Tibial artery (tissue), 4 donors: ENCODE data around the gene CLCN7.

Experiments
- DNase-seq, 2 donors: peaks; one replicate each; pipeline ENCODE4 v3.0.0-alpha.2; 2019
- H3K27ac ChIP-seq, 2 donors: fragments of 200-600 bp; sonication (generic) in 1 of 2; 1 replicate in 1 of 2; 2 replicates in 1 of 2; pipeline ENCODE4 v1.5.1; 2018 to 2019; ENCODE audit warnings: mild to moderate bottlenecking in 1 of 2
- H3K27me3 ChIP-seq, 2 donors: fragments of 200-600 bp; sonication (generic) in 1 of 2; one replicate each; pipeline versions ENCODE4 v1.5.1 to v1.6.0; 2016 to 2019
- H3K36me3 ChIP-seq, 3 donors: fragments of 200-600 bp; sonication (generic) in 2 of 3; one replicate each; pipeline ENCODE4 v1.5.1; 2016 to 2019; ENCODE audit warnings: mild to moderate bottlenecking in 2 of 3
- H3K4me1 ChIP-seq, 4 donors: fragments of 200-600 bp; sonication (generic) in 2 of 4; 1 replicate in 3 of 4; 2 replicates in 1 of 4; pipeline ENCODE4 v1.5.1; 2016 to 2019
- H3K4me3 ChIP-seq, 2 donors: fragments of 200-600 bp; sonication (generic) in 1 of 2; 1 replicate in 1 of 2; 2 replicates in 1 of 2; pipeline ENCODE4 v1.5.1; 2018 to 2019; ENCODE audit warnings: mild to moderate bottlenecking in 2 of 2
- H3K9me3 ChIP-seq, 3 donors: fragments of 200-600 bp; sonication (generic) in 1 of 3; one replicate each; pipeline ENCODE4 v1.5.1; 2016 to 2019
- intact Hi-C: fragments of 100-400 bp; cut with DNase I; formaldehyde crosslinking; loops from one replicate; pipeline ENCODE4 v1.15.0; 2023; ENCODE audit warnings: low total_unique reads
- TF ChIP-seq, protein P1 (sequence below), 2 experiments: fragments of 200-600 bp in 1 of 2; fragments of 450-650 bp in 1 of 2; IDR thresholded peaks; one replicate each; pipeline ENCODE4 v1.5.1; 2017 to 2019; ENCODE audit warnings: antibody characterized with exemption in 2 of 2, mild to moderate bottlenecking in 1 of 2, moderate library complexity in 1 of 2

Gene CLCN7

DNA sequence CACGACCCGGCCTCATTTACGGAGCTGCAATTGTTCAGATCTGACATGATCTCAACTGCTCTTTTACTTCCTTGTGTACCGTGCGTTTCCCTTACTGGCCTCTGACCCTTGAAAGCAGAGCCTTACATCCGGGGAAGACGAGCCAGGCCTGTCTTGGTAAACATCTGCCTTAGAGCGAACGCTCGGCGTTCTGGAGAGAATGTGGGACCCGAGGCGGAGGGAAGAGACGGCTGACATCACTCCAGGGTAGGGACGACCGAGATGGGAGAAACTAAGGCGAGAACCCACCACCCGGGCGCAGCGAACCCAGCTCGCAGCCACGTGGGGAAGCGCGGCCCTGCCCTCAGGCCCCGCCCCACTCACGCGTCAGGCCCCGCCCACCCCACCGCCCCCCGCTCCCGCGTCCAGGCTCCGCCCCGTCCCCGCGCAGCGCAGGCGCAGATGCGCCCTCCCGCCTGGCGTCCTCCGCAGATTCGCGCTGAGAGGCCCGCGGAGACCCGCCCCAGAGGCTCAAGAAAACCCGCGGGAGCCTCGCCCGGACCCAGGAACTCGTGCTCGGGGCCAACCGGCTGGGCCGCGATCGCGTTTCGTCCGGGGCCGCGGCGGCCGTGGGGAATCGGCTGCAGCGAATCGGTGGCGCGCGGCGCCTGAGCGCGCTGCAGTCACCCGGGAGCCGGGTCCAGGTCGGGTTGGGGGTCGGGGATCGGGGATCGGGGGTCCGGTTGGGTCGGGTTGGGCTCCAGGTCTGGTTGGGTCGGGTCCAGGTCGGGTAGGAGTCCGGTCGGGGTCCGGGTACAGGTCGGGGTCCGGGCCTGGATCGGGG is 18.3 kb upstream of the CLCN7 start, which contains the start of gene TELO2:
Gene TELO2, plus strand, starts transcription at position 438 of the 823 bp plus-strand sequence. CDS start 922 bp downstream, outside the sequence.
- H3K4me3 ChIP-seq, result peak within 1 kb of the TSS; percentile 79 to 81
- peaks cover 0 to 31% (median 17%) of the 10 kb centered on the region in 4 donors for H3K4me1 ChIP-seq
- TF ChIP-seq, protein P1, sequence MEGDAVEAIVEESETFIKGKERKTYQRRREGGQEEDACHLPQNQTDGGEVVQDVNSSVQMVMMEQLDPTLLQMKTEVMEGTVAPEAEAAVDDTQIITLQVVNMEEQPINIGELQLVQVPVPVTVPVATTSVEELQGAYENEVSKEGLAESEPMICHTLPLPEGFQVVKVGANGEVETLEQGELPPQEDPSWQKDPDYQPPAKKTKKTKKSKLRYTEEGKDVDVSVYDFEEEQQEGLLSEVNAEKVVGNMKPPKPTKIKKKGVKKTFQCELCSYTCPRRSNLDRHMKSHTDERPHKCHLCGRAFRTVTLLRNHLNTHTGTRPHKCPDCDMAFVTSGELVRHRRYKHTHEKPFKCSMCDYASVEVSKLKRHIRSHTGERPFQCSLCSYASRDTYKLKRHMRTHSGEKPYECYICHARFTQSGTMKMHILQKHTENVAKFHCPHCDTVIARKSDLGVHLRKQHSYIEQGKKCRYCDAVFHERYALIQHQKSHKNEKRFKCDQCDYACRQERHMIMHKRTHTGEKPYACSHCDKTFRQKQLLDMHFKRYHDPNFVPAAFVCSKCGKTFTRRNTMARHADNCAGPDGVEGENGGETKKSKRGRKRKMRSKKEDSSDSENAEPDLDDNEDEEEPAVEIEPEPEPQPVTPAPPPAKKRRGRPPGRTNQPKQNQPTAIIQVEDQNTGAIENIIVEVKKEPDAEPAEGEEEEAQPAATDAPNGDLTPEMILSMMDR (IDR thresholded peaks at IDR 0.05), result no peak
- peak; percentile 58 to 85 for DNase-seq
- H3K27me3 ChIP-seq, result no peaks in the 10 kb centered on the region
- H3K9me3 ChIP-seq, result no peaks in the 10 kb centered on the region
- intact Hi-C loops, result loop anchor here (5.0 kb wide), 1 partner anchor 119 kb away; the partner anchor contains the start of genes CRAMP1 and IFT140
- H3K27ac ChIP-seq, result peak within 1 kb of the TSS; percentile 85 to 86
- H3K36me3 ChIP-seq, result peaks cover 19 to 38% (median 34%) of the 10 kb centered on the region in 3 donors

DNA sequence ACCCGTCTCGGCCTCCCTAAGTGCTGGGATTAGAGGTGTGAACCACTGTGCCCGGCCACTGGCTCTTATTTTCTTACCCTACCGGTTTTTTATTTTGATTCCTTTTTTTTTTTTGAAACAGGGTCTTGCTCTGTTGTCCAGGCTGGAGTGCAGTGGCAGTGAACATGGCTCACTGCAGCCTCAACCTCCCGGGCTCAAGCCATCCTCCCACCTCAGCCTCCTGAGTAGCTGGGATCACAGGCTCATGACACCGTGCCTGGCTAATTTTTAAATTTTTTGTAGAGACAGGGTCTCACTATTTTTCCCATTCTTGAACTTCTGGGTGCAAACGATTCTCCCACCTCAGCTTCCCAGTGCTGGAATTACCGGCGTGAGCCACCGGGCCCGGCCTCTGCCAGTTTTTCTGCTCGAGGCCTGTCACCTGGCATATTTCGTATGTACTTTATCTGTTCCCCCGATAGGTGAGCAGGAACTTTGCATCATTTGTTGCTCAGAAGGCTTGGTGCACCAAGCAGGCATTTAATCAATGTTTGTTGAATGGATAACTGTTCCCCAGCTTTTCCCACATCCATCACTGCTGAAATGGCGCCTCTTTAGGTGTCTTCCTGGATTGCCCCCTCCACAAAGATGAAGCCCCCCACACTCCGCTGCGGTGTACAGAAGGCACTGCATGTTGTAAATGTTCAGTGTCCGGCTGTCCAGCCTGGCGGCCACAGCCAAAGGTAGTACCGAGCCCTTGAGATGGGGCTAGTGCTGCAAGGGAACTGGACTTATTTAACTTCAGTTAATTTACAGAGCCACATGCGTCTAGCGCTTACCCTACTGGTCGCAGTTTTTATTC is 17.5 kb upstream of the CLCN7 start:
- Histone ChIP-seq H3K9me3 (no peaks in the 10 kb centered on the region), H3K4me3 (peak overlapping the region; percentile 79 to 81), H3K27ac (peak overlapping the region; percentile 85 to 86), H3K27me3 (no peaks in the 10 kb centered on the region), H3K36me3 (peaks cover 12 to 30% (median 29%) of the 10 kb centered on the region in 3 donors), H3K4me1 (peaks cover 0 to 31% (median 17%) of the 10 kb centered on the region in 4 donors)
- DNase-seq, result no peak
- intact Hi-C loops, result loop anchor here (5.0 kb wide), 1 partner anchor 120 kb away; the partner anchor contains the start of genes CRAMP1 and IFT140
- TF ChIP-seq, protein P1 (IDR thresholded peaks at IDR 0.05), result no peak

DNA sequence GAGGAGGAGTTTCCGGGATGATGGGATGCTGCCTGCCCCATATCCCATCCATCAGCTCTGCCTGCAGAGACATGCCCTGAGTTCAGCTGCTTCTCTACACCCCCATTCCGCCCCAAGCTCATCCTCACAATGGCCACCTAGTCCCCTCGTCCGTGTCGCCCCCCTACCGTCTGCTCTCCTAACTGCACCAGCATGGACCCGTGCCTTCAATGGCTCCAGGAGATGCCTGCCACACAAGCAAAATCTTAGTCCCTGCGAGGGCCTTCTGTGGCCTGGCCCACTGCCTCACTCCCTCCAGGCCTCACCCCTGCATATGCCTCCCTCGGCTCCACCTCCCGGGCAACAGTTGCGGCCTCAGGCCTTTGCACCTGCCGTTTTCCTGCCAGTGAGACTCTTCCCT is 16.5 kb upstream of the CLCN7 start:
- DNase-seq, result no peak
- Histone ChIP-seq H3K36me3 (peaks cover 6 to 20% (median 20%) of the 10 kb centered on the region in 3 donors), H3K9me3 (no peaks in the 10 kb centered on the region), H3K4me1 (peaks cover 0 to 31% (median 17%) of the 10 kb centered on the region in 4 donors), H3K27me3 (no peaks in the 10 kb centered on the region), H3K27ac (no peak overlapping the region), H3K4me3 (no peak overlapping the region)
- intact Hi-C loops, result loop anchor here (5.0 kb wide), 1 partner anchor 121 kb away; the partner anchor contains the start of genes CRAMP1 and IFT140
- TF ChIP-seq, protein P1 (IDR thresholded peaks at IDR 0.05), result no peak

DNA sequence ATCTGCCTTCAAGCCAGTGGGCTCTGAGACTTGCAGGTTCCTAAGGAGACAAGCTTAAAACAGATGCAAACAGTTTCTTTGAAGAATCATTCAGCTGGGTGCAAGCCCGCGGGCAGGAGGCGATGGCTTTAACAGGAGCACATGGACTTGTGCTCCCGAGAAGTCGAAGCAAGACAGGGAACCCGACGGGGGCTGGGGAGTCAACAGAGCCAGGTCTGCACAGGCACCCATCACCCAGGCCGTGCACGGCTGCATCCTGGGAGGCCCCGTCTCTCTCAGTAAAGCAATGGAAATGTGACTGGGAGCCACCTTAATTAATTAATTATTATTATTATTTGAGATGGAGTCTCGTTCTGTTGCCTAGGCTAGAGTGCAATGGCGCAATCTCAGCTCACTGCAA is 14.2 kb upstream of the CLCN7 start:
- Histone ChIP-seq H3K36me3 (no peaks in the 10 kb centered on the region), H3K9me3 (no peaks in the 10 kb centered on the region), H3K27ac (no peak overlapping the region), H3K4me3 (no peak overlapping the region), H3K27me3 (no peaks in the 10 kb centered on the region), H3K4me1 (peaks cover 0 to 12% (median 10%) of the 10 kb centered on the region in 4 donors)
- intact Hi-C loops, result no loop called here
- DNase-seq, result no peak
- TF ChIP-seq, protein P1 (IDR thresholded peaks at IDR 0.05), result no peak

DNA sequence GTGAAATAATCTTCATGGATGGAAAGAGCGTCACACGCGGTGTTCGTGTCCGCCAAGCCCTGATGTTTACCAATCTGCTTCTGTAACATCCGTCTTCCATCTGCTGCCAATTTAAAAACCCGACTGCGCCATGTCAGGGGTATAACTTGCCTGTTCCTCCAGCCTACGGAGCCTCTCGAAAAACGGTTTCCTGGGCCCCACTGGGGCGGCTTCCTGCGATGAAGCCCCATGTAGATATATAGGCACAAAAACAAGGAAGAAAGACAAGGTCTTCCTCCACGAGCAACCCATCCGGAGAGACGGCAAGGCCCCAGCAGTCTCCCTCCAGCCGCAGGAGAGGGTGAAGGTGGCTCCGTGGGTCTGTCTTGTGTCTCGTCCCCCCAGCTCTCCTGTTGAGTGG is 13.8 kb upstream of the CLCN7 start, which contains the start of gene PTX4:
Gene PTX4, minus strand, starts transcription at position 326 of the 400 bp plus-strand sequence. Its CDS starts 35 bp downstream, at position 291.
- Histone ChIP-seq H3K27ac (no peak within 1 kb of the TSS), H3K36me3 (no peaks in the 10 kb centered on the region), H3K9me3 (no peaks in the 10 kb centered on the region), H3K27me3 (no peaks in the 10 kb centered on the region), H3K4me3 (no peak within 1 kb of the TSS), H3K4me1 (peaks cover 0 to 7% (median 6%) of the 10 kb centered on the region in 4 donors)
- no peak for DNase-seq
- TF ChIP-seq, protein P1 (IDR thresholded peaks at IDR 0.05), result no peak
- intact Hi-C loops, result no loop called here
